Heart left ventricle (tissue), 13 donors: ENCODE measurements around the gene IRAK4.

ENCODE experiments used
- POLR2A ChIP-seq, 2 donors: fragments of 450-650 bp; IDR thresholded peaks; one replicate each; pipeline ENCODE4 v1.6.1; 2017; ENCODE audit warnings: antibody characterized with exemption in 2 of 2, mild to moderate bottlenecking in 2 of 2, moderate library complexity in 2 of 2
- TF ChIP-seq, protein P1 (sequence below), 12 donors: fragments of 200-600 bp; sonication (generic) in 4 of 12; IDR thresholded peaks; one replicate each; pipeline versions ENCODE4 v1.5.0 to v1.8.0; 2018 to 2022; ENCODE audit warnings: antibody characterized with exemption in 12 of 12, mild to moderate bottlenecking in 5 of 12
- donor health status: ischemic (EF 13 %, LVEDD 7.1; RV severe dilation, severe dysfunction).
- donor health status: DM: no; HTN: yes; CAD: no.
- donor health status: DM: no; HTN: no; CAD: no.
- donor health status: ischemic (EF 25% LVEDD 6.9; RV normal size, moderate dysfunction).
- donor health status: ischemic (EF 25% LVEDD 5.7; RV mildly dilated, moderate dysfunction).
- donor health status: ischemic (EF 35%, LVEDD 5.7; RV mildly dilated, moderate dysfunction).
- donor health status: nonischemic (EF 11% LVEDD 7.7; RV severe dilation, severe dysfunction).
- donor health status: DM: yes; HTN: yes; CAD: no.
- donor health status: PGD.
- donor health status: ischemic (EF 29% LVEDD 5.4; RV normal size, mild dysfunction).
- donor health status: nonischemic (EF 23%, LVEDD 6.1; RV moderate dilation, normal function).

DNA sequence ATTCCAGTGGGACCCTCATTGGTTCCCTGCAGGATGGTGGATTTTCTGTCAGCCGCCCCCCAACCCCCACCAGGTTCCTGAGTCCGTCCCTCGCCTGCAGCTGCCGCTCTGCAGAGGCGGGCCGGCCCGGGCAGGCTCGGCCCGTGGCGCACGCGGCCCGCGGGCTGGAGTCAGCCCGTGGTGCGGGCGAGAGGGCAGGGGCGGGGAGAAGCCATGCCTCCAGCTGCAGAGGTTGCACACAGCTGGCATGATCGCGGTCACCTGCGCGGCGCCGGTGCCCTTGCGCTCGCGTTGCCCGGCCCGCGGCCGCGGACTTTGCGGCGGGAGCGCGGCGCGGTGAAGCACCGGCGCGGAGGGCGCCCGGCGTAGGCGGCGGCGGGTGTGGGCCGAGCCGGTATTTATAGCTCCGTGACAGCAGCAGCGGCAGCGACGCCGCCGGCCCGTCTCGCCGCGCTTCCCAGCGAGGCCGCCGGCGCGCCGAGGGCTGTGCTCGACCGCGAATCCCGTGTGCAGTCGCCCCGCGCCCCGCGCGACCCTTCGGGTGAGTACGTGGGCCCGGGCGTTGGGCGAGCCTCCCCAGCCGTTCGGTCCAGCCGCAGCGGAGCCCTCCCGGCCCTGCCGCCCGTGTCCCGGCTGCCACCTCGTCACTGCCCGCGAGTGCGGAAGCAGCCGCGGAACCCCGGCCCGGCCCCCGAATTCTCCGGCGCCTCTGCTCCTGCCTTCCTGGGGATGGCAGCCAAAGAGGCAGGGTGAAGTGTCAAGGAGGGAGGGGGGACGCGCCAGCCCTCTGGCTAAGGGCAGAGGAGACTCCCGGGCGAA lies 77.1 kb downstream of the IRAK4 start, which contains the start of gene TMEM117:
- TF ChIP-seq, protein P1, sequence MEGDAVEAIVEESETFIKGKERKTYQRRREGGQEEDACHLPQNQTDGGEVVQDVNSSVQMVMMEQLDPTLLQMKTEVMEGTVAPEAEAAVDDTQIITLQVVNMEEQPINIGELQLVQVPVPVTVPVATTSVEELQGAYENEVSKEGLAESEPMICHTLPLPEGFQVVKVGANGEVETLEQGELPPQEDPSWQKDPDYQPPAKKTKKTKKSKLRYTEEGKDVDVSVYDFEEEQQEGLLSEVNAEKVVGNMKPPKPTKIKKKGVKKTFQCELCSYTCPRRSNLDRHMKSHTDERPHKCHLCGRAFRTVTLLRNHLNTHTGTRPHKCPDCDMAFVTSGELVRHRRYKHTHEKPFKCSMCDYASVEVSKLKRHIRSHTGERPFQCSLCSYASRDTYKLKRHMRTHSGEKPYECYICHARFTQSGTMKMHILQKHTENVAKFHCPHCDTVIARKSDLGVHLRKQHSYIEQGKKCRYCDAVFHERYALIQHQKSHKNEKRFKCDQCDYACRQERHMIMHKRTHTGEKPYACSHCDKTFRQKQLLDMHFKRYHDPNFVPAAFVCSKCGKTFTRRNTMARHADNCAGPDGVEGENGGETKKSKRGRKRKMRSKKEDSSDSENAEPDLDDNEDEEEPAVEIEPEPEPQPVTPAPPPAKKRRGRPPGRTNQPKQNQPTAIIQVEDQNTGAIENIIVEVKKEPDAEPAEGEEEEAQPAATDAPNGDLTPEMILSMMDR (IDR thresholded peaks at IDR 0.05) = no peak
- TF ChIP-seq POLR2A (IDR thresholded peaks at IDR 0.05) = peak in 1 of 2 donors; percentile 58
